Measurements from ENCODE around the gene KRTAP10-4. TPM values are rescaled to one million over a fixed set of nuclear protein-coding genes. Genes with fewer than 3 reads are reported as not detected.
A peak's percentile ranks its signal among the peaks of the same experiment; 100 is the strongest.

Gene KRTAP10-4
- total RNA-seq, 2 experiments from 2014 or later = not detected

- Histone ChIP-seq H3K27ac (ENCODE audit: low read depth, low read length, poor library complexity, severe bottlenecking) (no peak overlapping the region), H3K9me2 (ENCODE audit: insufficient read depth, low read length) (no peaks in the 10 kb centered on the region), H3K9me3 (ENCODE audit: low read length) (peaks cover 19% of the 10 kb centered on the region), H4K20me1 (ENCODE audit: insufficient read depth, low read length) (no peaks in the 10 kb centered on the region), H3K79me2 (ENCODE audit: insufficient read depth, low read depth, low read length) (no peaks in the 10 kb centered on the region), H3K4me1 (ENCODE audit: insufficient read depth, low read length, poor library complexity, severe bottlenecking) (peaks cover 12% of the 10 kb centered on the region), H3K4me3 (ENCODE audit: low read depth, low read length, poor library complexity, severe bottlenecking) (no peak overlapping the region), H3K4me2 (ENCODE audit: low read length) (0 out of 2 replicates have a peak overlapping the region, but pooled peaks have one; percentile 6), H2AFZ (ENCODE audit: low read length) (peak overlapping the region; percentile 62), H3K36me3 (ENCODE audit: insufficient read depth, low read length) (no peaks in the 10 kb centered on the region)
- TF ChIP-seq EZH2phosphoT487 (IDR thresholded peaks at IDR 0.05; ENCODE audit: borderline replicate concordance, low read depth, low read length) (no peak), CTCF (conservative IDR thresholded peaks at IDR 0.05; ENCODE audit: low read length) (no peak)
- DNase-seq (ENCODE audit: low spot score) = peak; percentile 5
- no TSS peak for BruUV-seq (replicated peaks)
- ChIA-PET CTCF (ENCODE audit: unreplicated experiment) (no interaction called here), POLR2A (interaction anchor here (1.2 kb wide), 1 partner anchor 980 kb away, joined by 6 read pairs; no protein-coding TSS in a partner anchor)
- intact Hi-C loops (cut with micrococcal nuclease; ENCODE audit: unreplicated experiment) = no loop called here
These were observed 45.0 kb downstream of the KRTAP10-4 start for GRCh38 chr21:44618504-44618903.

GRCh38 chr21:44618909-44619308, 45.4 kb downstream of the KRTAP10-4 start:
- POLR2A ChIA-PET = interaction anchor here (1.2 kb wide), 1 partner anchor 980 kb away, joined by 6 read pairs; no protein-coding TSS in a partner anchor
- 0 out of 2 replicates have a peak overlapping the region, but pooled peaks have one; percentile 6 for H3K4me2 ChIP-seq (ENCODE audit: low read length)
- H3K9me2 ChIP-seq (ENCODE audit: insufficient read depth, low read length) = no peaks in the 10 kb centered on the region
- peak overlapping the region; percentile 62 for H2AFZ ChIP-seq (ENCODE audit: low read length)
- TF ChIP-seq CTCF (conservative IDR thresholded peaks at IDR 0.05; ENCODE audit: low read length) = no peak
- no peak for TF ChIP-seq EZH2phosphoT487 (IDR thresholded peaks at IDR 0.05; ENCODE audit: borderline replicate concordance, low read depth, low read length)
- CTCF ChIA-PET (ENCODE audit: unreplicated experiment) = no interaction called here
- no peak overlapping the region for H3K27ac ChIP-seq (ENCODE audit: low read depth, low read length, poor library complexity, severe bottlenecking)
- no peaks in the 10 kb centered on the region for H4K20me1 ChIP-seq (ENCODE audit: insufficient read depth, low read length)
- no peaks in the 10 kb centered on the region for H3K36me3 ChIP-seq (ENCODE audit: insufficient read depth, low read length)
- no peaks in the 10 kb centered on the region for H3K79me2 ChIP-seq (ENCODE audit: insufficient read depth, low read depth, low read length)
- peak; percentile 36 for DNase-seq (ENCODE audit: low spot score)
- intact Hi-C loops (cut with micrococcal nuclease; ENCODE audit: unreplicated experiment) = no loop called here
- no peak overlapping the region for H3K4me3 ChIP-seq (ENCODE audit: low read depth, low read length, poor library complexity, severe bottlenecking)
- no TSS peak for BruUV-seq (replicated peaks)
- H3K4me1 ChIP-seq (ENCODE audit: insufficient read depth, low read length, poor library complexity, severe bottlenecking) = peaks cover 12% of the 10 kb centered on the region
- H3K9me3 ChIP-seq (ENCODE audit: low read length) = peaks cover 23% of the 10 kb centered on the region

- no peaks in the 10 kb centered on the region for H3K79me2 ChIP-seq (ENCODE audit: insufficient read depth, low read depth, low read length)
- no peaks in the 10 kb centered on the region for H3K9me2 ChIP-seq (ENCODE audit: insufficient read depth, low read length)
- no peak overlapping the region; the same call in 1 of the 2 replicates for H2AFZ ChIP-seq (ENCODE audit: low read length)
- DNase-seq (ENCODE audit: low spot score) = no peak
- CTCF ChIA-PET (ENCODE audit: unreplicated experiment) = no interaction called here
- no peaks in the 10 kb centered on the region for H4K20me1 ChIP-seq (ENCODE audit: insufficient read depth, low read length)
- no peak overlapping the region for H3K27ac ChIP-seq (ENCODE audit: low read depth, low read length, poor library complexity, severe bottlenecking)
- no peak overlapping the region for H3K4me3 ChIP-seq (ENCODE audit: low read depth, low read length, poor library complexity, severe bottlenecking)
- no peak for TF ChIP-seq CTCF (conservative IDR thresholded peaks at IDR 0.05; ENCODE audit: low read length)
- no peak for TF ChIP-seq EZH2phosphoT487 (IDR thresholded peaks at IDR 0.05; ENCODE audit: borderline replicate concordance, low read depth, low read length)
- no peaks in the 10 kb centered on the region for H3K36me3 ChIP-seq (ENCODE audit: insufficient read depth, low read length)
- H3K4me1 ChIP-seq (ENCODE audit: insufficient read depth, low read length, poor library complexity, severe bottlenecking) = peaks cover 12% of the 10 kb centered on the region
- intact Hi-C loops (cut with micrococcal nuclease; ENCODE audit: unreplicated experiment) = no loop called here
- H3K9me3 ChIP-seq (ENCODE audit: low read length) = peaks cover 26% of the 10 kb centered on the region
- no peak overlapping the region for H3K4me2 ChIP-seq (ENCODE audit: low read length)
- POLR2A ChIA-PET = interaction anchor here (1.2 kb wide), 1 partner anchor 981 kb away, joined by 6 read pairs; no protein-coding TSS in a partner anchor
- no TSS peak for BruUV-seq (replicated peaks)
These were observed 46.4 kb downstream of the KRTAP10-4 start for GRCh38 chr21:44619886-44620285.

Data from OCI-LY7 (cell line).